NB4 (cell line): Measurements from ENCODE around the gene FAM107B.

Experiments
- POLR2A ChIP-seq: IDR thresholded peaks from 2 replicates; pipeline ENCODE4 v1.6.1; 2011; ENCODE audit warnings: mild to moderate bottlenecking; ENCODE audit not compliant: insufficient read length; ENCODE audit errors: extremely low read depth
- TF ChIP-seq, protein P1 (sequence below): IDR thresholded peaks from one replicate; pipeline ENCODE4 v1.5.1; 2012; ENCODE audit warnings: low read depth, low read length

DNA sequence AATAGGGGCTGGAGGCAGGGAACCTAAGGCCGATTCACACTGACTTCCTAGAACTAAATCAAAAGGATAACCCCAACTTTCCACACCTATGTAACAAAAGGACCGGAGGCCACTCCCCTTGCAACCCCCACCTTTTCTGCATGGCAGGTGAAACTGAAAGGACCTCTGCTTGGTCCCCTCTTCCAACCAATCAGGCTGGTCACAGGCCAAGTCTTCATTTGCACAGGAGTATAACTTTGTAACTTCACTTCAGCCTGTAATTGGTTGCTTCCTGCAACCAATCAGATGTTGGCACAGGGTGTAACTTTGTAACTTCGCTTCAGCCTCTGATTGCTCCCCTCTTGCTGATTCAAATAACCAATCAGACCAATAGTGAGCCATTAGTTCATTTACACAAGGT lies 190.0 kb downstream of the FAM107B start:
- TF ChIP-seq, protein P1, sequence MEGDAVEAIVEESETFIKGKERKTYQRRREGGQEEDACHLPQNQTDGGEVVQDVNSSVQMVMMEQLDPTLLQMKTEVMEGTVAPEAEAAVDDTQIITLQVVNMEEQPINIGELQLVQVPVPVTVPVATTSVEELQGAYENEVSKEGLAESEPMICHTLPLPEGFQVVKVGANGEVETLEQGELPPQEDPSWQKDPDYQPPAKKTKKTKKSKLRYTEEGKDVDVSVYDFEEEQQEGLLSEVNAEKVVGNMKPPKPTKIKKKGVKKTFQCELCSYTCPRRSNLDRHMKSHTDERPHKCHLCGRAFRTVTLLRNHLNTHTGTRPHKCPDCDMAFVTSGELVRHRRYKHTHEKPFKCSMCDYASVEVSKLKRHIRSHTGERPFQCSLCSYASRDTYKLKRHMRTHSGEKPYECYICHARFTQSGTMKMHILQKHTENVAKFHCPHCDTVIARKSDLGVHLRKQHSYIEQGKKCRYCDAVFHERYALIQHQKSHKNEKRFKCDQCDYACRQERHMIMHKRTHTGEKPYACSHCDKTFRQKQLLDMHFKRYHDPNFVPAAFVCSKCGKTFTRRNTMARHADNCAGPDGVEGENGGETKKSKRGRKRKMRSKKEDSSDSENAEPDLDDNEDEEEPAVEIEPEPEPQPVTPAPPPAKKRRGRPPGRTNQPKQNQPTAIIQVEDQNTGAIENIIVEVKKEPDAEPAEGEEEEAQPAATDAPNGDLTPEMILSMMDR, result no peak
- TF ChIP-seq POLR2A, result no peak
